Hepatocyte (in vitro differentiated cells): ENCODE data around the gene ITPR3. TPM values are rescaled to one million over a fixed set of nuclear protein-coding genes. Genes with fewer than 3 reads are reported as not detected.

Source experiments
- DNase-seq: peaks from one replicate; pipeline ENCODE4 v3.0.0-alpha.2; 2016; ENCODE audit warnings: low spot score
- H2AFZ ChIP-seq: fragments of 200-600 bp; sonication (generic); 2 replicates; pipeline ENCODE4 v1.6.0; 2016; ENCODE audit warnings: antibody characterized with exemption, mild to moderate bottlenecking
- H3K27ac ChIP-seq: fragments of 200-600 bp; sonication (generic); 2 replicates; pipeline ENCODE4 v1.5.1; 2016; ENCODE audit warnings: mild to moderate bottlenecking
- H3K27me3 ChIP-seq: fragments of 200-600 bp; sonication (generic); 2 replicates; pipeline ENCODE4 v1.6.1; 2016
- H3K36me3 ChIP-seq: fragments of 200-600 bp; sonication (generic); replicated peaks from 2 replicates; pipeline ENCODE4 v1.5.1; 2016; ENCODE audit warnings: low read depth; ENCODE audit not compliant: insufficient read depth
- H3K4me1 ChIP-seq: fragments of 200-600 bp; sonication (generic); 2 replicates; pipeline ENCODE4 v1.5.1; 2016; ENCODE audit warnings: mild to moderate bottlenecking, moderate library complexity; ENCODE audit not compliant: insufficient read depth
- H3K4me2 ChIP-seq: fragments of 200-600 bp; sonication (generic); 2 replicates; pipeline ENCODE4 v1.6.0; 2016
- H3K4me3 ChIP-seq: fragments of 200-600 bp; sonication (generic); 2 replicates; pipeline ENCODE4 v1.5.1; 2016; ENCODE audit warnings: mild to moderate bottlenecking
- H3K79me2 ChIP-seq: fragments of 200-600 bp; sonication (generic); 2 replicates; pipeline ENCODE4 v1.6.0; 2017; ENCODE audit warnings: mild to moderate bottlenecking
- H3K9me2 ChIP-seq: fragments of 200-600 bp; sonication (generic); replicated peaks from 2 replicates; pipeline ENCODE4 v1.6.0; 2017; ENCODE audit warnings: mild to moderate bottlenecking; ENCODE audit not compliant: insufficient read depth
- H3K9me3 ChIP-seq: fragments of 200-600 bp; sonication (generic); 2 replicates; pipeline ENCODE4 v1.5.1; 2016; ENCODE audit warnings: low read depth, mild to moderate bottlenecking
- H4K20me1 ChIP-seq: fragments of 200-600 bp; sonication (generic); 2 replicates; pipeline ENCODE4 v1.6.0; 2016; ENCODE audit warnings: mild to moderate bottlenecking; ENCODE audit not compliant: insufficient read depth, poor library complexity, severe bottlenecking
- EZH2 ChIP-seq: fragments of 200-600 bp; sonication (generic); IDR thresholded peaks from 2 replicates; pipeline ENCODE4 v1.6.1; 2016; ENCODE audit warnings: antibody characterized with exemption, mild to moderate bottlenecking, borderline replicate concordance
- EZH2phosphoT487 ChIP-seq: fragments of 200-600 bp; sonication (generic); IDR thresholded peaks from one replicate; pipeline ENCODE4 v1.6.1; 2018; ENCODE audit warnings: antibody characterized with exemption, mild to moderate bottlenecking, low read depth, moderate library complexity; ENCODE audit not compliant: unreplicated experiment, severe bottlenecking
- WGBS: methylation state at CpG from one replicate; pipeline ENCODE4 v1.1.6; 2016; ENCODE audit warnings: low lambda C conversion rate; ENCODE audit errors: missing lambda C conversion rate; 5-methylcytosine and 5-hydroxymethylcytosine counted together
- polyA plus RNA-seq: library from polyadenylated mRNA; unstranded; fragments of >200 nt; fragmentation: Nextera tagmentation; extraction: Ambion mirVana; gene quantifications from 2 replicates; pipeline ENCODE4 v1.2.1, GENCODE V29; 2016
- total RNA-seq: library from RNA; depleted of rRNA; stranded (reverse); fragments of >200 nt; gene quantifications from 2 replicates; pipeline ENCODE4 v1.2.3, GENCODE V29; 2014
- TF ChIP-seq, protein P1 (sequence below): fragments of 200-600 bp; sonication (generic); IDR thresholded peaks from 2 replicates; pipeline ENCODE4 v1.5.1; 2016; ENCODE audit warnings: antibody characterized with exemption, mild to moderate bottlenecking; ENCODE audit not compliant: poor library complexity

The ITPR3 gene
- total and polyA plus RNA-seq, 2 experiments from 2014 or later: 16.5 to 39.6 TPM

DNA sequence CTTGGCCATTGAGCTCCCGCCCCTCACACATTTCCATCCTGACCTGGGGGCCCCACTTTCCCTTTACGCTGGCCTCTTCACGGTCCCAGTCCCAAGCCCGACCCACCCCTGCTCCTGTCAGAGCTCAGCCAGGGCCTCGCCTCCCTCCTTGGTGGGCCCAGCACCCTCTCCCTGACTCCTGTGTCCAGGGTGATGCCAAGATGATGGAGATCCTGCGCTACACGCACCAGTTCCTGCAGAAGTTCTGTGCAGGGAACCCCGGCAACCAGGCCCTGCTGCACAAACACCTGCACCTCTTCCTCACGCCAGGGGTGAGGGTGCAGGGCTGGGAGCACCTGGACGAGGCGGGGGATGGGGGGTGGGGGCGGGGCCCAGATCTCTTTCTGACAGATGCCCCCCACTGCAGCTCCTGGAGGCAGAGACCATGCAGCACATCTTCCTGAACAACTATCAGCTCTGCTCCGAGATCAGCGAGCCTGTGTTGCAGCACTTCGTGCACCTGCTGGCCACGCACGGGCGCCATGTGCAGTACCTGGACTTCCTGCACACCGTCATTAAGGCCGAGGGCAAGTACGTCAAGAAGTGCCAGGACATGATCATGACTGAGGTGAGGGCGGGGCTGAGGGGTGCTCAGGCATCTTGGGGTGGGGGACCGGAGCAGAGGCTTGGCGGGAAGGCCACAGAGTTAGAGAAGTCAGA is 57.3 kb downstream of the ITPR3 start:
- 93% methylated on average over 22 of the region's 24 CpGs for WGBS
- H3K9me2 ChIP-seq: no peaks in the 10 kb centered on the region
- H3K4me3 ChIP-seq: no peak overlapping the region
- no peak overlapping the region for H3K4me2 ChIP-seq
- no peaks in the 10 kb centered on the region for H3K36me3 ChIP-seq
- no peaks in the 10 kb centered on the region for H3K27me3 ChIP-seq
- no peak for TF ChIP-seq EZH2
- TF ChIP-seq, protein P1, sequence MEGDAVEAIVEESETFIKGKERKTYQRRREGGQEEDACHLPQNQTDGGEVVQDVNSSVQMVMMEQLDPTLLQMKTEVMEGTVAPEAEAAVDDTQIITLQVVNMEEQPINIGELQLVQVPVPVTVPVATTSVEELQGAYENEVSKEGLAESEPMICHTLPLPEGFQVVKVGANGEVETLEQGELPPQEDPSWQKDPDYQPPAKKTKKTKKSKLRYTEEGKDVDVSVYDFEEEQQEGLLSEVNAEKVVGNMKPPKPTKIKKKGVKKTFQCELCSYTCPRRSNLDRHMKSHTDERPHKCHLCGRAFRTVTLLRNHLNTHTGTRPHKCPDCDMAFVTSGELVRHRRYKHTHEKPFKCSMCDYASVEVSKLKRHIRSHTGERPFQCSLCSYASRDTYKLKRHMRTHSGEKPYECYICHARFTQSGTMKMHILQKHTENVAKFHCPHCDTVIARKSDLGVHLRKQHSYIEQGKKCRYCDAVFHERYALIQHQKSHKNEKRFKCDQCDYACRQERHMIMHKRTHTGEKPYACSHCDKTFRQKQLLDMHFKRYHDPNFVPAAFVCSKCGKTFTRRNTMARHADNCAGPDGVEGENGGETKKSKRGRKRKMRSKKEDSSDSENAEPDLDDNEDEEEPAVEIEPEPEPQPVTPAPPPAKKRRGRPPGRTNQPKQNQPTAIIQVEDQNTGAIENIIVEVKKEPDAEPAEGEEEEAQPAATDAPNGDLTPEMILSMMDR: no peak
- no peak for TF ChIP-seq EZH2phosphoT487
- H3K79me2 ChIP-seq: no peaks in the 10 kb centered on the region
- no peak for DNase-seq
- H4K20me1 ChIP-seq: no peaks in the 10 kb centered on the region
- H3K9me3 ChIP-seq: no peaks in the 10 kb centered on the region
- no peak overlapping the region for H3K27ac ChIP-seq
- H2AFZ ChIP-seq: no peak overlapping the region
- H3K4me1 ChIP-seq: no peaks in the 10 kb centered on the region

DNA sequence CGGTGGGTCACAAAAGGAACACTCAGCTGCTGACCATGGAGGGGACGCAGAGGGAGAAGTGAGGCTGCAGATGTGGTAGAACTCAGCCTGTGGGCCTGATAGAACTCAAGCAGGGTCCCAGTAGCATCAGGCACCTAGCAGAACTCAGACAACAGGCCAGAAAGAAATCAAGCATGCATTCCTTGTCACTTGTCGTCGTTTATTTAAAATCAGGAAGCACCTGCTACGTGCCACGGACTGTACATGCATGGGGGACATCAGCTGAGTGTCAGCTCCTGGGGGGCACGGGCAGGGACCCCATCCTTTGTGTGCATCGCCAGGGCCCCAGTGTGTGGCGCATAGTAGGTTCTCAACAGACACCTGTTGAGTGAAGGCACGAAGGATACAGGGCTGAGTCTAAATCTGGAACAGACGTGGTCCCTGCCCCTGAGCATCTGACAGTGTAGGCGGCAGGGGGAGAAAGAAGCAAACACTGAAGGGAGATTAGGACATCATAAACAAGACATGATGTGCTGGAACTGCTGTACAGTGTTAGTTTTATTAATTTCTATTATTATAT is 57.9 kb downstream of the ITPR3 start:
- Histone ChIP-seq H3K36me3 (no peaks in the 10 kb centered on the region), H3K79me2 (no peaks in the 10 kb centered on the region), H3K4me3 (no peak overlapping the region), H3K9me2 (no peaks in the 10 kb centered on the region), H2AFZ (no peak overlapping the region), H4K20me1 (no peaks in the 10 kb centered on the region), H3K27ac (no peak overlapping the region), H3K4me1 (no peaks in the 10 kb centered on the region), H3K27me3 (no peaks in the 10 kb centered on the region), H3K4me2 (no peak overlapping the region), H3K9me3 (no peaks in the 10 kb centered on the region)
- no peak for TF ChIP-seq EZH2phosphoT487
- no peak for TF ChIP-seq EZH2
- TF ChIP-seq, protein P1: no peak
- 95% methylated on average over 12 of the region's 12 CpGs for WGBS
- no peak for DNase-seq

DNA sequence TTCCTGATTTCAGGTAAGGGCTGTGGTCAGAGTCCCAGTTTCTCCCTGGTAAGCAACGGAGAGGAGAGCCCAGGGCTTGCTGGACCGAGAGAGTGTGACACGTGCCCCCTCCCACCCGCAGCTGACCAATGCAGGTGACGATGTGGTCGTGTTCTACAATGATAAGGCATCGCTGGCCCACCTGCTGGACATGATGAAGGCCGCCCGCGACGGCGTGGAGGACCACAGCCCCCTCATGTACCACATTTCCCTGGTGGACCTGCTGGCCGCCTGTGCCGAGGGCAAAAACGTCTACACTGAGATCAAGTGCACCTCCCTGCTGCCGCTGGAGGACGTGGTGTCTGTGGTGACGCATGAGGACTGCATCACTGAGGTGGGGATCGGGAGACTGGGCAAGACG is 58.6 kb downstream of the ITPR3 start:
- Histone ChIP-seq H3K79me2 (no peaks in the 10 kb centered on the region), H2AFZ (no peak overlapping the region), H3K9me3 (no peaks in the 10 kb centered on the region), H4K20me1 (no peaks in the 10 kb centered on the region), H3K4me2 (no peak overlapping the region), H3K36me3 (no peaks in the 10 kb centered on the region), H3K4me3 (no peak overlapping the region), H3K4me1 (no peaks in the 10 kb centered on the region), H3K27me3 (no peaks in the 10 kb centered on the region), H3K9me2 (no peaks in the 10 kb centered on the region), H3K27ac (no peak overlapping the region)
- WGBS: 94% methylated on average over 19 of the region's 20 CpGs
- DNase-seq: no peak
- TF ChIP-seq EZH2phosphoT487: no peak
- TF ChIP-seq EZH2: no peak
- TF ChIP-seq, protein P1: no peak
